Smooth muscle cell of the coronary artery (primary cell): ENCODE results near the gene COL12A1. TPM values are rescaled to one million over a fixed set of nuclear protein-coding genes. Genes with fewer than 3 reads are reported as not detected.

ENCODE experiments used
- total RNA-seq: library from RNA; depleted of rRNA; stranded (reverse); fragments of >200 nt; gene quantifications from 2 replicates; pipeline ENCODE4 v1.2.3, GENCODE V29; 2014; ENCODE audit warnings: low replicate concordance

Gene COL12A1
- 72.5 and 122 TPM in 2 replicates for total RNA-seq

DNA sequence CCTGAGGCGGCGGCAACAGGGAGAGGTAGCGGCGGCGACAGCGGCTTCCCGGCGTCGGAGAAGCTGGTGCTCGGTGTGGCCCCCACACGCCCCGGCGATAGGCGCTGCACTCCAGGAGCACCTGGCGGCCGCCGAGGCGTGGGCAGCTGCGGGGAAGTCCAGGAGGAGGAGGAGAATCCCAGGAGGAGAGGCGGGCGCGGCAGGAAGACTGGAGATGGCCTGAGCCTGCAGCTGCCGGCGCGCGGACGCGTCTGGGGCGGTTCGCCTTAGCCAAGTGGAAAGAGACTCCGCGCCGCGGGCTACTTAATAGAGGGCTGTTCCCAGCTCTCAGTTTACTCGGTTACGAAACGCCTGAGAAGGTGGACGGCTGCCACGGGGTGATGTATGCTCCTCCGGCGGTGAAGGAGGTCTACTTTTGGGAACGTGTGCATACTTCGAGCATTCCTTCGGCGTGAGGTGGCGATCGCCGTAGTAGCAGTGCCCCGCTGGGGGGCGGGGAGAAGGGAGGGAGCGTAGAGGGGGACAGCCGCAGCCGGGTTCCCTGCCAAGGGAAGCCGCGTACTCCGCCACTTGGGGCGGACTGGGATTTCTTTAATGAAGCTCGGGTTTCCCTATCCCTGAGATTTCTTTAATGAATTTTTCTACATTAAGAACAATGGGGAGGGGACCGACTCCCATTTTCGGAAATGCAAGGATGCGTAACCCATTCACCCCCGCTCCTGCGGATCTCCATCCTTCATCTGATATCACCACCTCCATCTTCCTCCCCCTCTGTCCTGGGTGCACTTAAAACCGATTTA is at the start of gene COL12A1:
TSS of gene COL12A1 (minus strand) at position 278 of the 800 bp plus-strand sequence. CDS start 3,261 bp downstream, outside the sequence.

DNA sequence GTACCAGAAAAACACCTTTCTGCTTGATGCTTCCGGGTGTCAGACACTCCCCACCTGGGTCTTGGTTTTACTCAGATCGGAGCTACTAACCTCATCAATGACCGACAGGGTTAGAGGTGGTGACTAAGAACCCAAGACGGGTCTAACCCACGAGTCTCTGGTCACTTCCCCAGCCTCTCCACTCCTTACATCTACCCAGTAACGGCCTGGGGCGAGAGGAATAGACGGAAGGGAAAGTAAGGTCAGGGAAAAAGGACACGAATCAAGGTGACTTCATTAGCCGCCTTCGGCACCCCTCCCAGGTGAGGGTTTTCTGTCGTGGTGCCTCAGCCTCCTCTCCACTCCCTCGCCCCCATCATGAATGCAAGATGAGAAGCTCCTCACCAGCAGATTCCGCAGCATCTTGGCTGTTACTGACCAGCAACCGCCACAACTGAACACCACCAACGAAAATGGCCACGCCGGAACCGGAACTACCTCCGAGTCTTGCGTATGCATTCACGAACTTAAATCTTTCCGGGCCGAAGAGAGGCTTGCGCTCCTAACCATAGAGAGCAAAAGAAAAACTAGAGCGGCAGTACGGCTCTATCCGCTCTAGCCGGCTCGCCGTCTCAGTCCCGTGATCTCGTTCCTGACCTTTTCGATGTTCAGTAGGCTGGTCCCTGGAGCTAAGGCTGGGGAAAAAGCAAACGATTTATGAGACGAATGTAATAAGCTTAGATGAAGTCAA is 37.6 kb upstream of the COL12A1 start, which contains the start of gene COX7A2:
TSS of gene COX7A2 (minus strand) at position 469 of the 730 bp plus-strand sequence. CDS start at position 402, 67 bp downstream.

Other genes with a start within 250 kb of the COL12A1 start
- gene COX7A2, start 37.7 kb upstream of the COL12A1 start, total RNA-seq: 75.7 and 201 TPM in 2 replicates
- 126 and 176 TPM in 2 replicates for gene TMEM30A, start 78.7 kb upstream of the COL12A1 start, total RNA-seq